Measurements from ENCODE around the gene ZNF423.

GRCh38 chr16:49457196-49457595 lies 398.7 kb downstream of the ZNF423 start:
- TF ChIP-seq CTCF (conservative IDR thresholded peaks at IDR 0.05; ENCODE audit: low read depth in 2 of 2), result no peak
- no peak for TF ChIP-seq EZH2 (IDR thresholded peaks at IDR 0.05; ENCODE audit: low read depth, unreplicated experiment)
- TF ChIP-seq CREB1 (CRISPR knock-in tag; IDR thresholded peaks at IDR 0.05; ENCODE audit: low read depth), result no peak
- no peak for TF ChIP-seq EZH2phosphoT487 (IDR thresholded peaks at IDR 0.05; ENCODE audit: unreplicated experiment)
- no peak for TF ChIP-seq POLR2AphosphoS5 (IDR thresholded peaks at IDR 0.05; ENCODE audit: low read depth)
- TF ChIP-seq REST (IDR thresholded peaks at IDR 0.05; ENCODE audit: unreplicated experiment), result no peak
- TF ChIP-seq ZNF331 (CRISPR knock-in tag; IDR thresholded peaks at IDR 0.05; ENCODE audit: low read depth), result no peak
- TF ChIP-seq ETS1 (IDR thresholded peaks at IDR 0.05), result no peak
- TF ChIP-seq STAT1 (IDR thresholded peaks at IDR 0.05; ENCODE audit: unreplicated experiment), result no peak
- no peak for TF ChIP-seq NANOG (IDR thresholded peaks at IDR 0.05; ENCODE audit: borderline replicate concordance)
- TF ChIP-seq ZNF114 (CRISPR knock-in tag; IDR thresholded peaks at IDR 0.05), result no peak
- TF ChIP-seq JUNB (IDR thresholded peaks at IDR 0.05; ENCODE audit: unreplicated experiment), result no peak
